Stimulated activated CD8-positive, alpha-beta memory T cell treated with anti-CD3 and anti-CD28 coated beads, Interleukin-2, amount 100 ng/mL, for 48 hours (primary cell): Measurements from ENCODE around the gene DHX32.

ENCODE experiments used
- DNase-seq, 2 donors: peaks; one replicate each; pipeline ENCODE4 v3.0.0-alpha.2; 2020; ENCODE audit warnings: low read depth in 2 of 2

The DHX32 gene

GRCh38 chr10:125849448-125849847, 31.6 kb downstream of the DHX32 start:
- DNase-seq: no peak

DNA sequence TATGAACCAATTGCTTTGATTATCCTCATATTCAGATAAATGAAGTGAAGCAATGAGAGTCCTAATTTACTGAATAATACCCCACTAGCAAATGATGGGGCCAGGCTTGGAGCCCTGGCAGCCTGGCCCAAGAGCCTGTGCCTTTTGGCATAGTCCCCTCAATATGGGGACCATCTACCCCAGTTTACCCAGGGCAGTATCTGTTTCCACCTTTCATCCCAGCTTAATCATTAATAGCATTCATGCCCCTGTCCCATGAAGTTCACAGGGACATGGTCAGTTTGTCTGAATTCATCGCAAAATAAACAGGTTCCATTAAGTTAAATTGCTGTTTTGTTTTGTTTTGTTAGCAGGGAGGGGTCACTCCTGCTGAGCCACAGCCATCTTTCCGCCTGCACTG, 32.2 kb downstream of the DHX32 start:
- DNase-seq: no peak

DNA sequence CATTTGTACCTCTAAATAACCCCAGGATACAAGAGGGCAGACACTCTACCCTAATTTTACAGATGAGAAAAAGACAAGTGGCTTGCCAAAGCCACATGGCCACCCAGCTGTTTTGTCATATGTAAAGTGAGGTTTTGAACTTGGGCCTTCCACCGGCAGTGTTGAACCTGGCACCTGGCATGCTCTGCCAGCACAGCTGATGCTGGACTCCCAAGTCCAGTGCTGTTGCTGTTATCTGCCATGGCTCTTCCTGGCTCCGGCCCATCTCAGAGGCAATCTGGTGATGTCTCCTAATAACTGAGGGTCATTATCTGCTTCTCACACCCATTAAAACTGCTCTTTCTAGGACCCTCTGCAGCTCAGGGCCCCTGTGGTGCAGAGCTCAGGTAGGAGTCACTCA, 32.7 kb downstream of the DHX32 start:
- DNase-seq: no peak

GRCh38 chr10:125846894-125847293, 34.2 kb downstream of the DHX32 start:
- no peak for DNase-seq

DNA sequence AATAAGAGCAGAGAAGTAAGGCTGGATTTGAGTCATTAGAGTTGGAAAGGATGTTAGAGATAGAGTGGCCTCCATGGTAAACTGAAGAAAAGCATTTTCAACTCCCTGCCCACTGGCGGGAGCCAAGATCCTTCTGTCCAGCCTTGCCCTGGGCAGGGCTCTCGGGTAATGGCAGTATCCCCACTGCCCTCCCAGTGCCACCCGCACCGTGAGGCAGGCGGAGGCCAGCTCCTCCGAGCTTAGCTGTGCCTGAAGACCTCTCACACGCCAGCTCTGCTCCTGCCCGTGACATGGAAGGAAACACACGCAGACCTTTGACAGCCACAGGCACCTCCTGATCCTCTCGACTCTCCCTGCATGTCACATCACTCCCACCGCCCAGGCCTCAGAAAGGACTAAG, 35.5 kb downstream of the DHX32 start:
- DNase-seq: no peak

DNA sequence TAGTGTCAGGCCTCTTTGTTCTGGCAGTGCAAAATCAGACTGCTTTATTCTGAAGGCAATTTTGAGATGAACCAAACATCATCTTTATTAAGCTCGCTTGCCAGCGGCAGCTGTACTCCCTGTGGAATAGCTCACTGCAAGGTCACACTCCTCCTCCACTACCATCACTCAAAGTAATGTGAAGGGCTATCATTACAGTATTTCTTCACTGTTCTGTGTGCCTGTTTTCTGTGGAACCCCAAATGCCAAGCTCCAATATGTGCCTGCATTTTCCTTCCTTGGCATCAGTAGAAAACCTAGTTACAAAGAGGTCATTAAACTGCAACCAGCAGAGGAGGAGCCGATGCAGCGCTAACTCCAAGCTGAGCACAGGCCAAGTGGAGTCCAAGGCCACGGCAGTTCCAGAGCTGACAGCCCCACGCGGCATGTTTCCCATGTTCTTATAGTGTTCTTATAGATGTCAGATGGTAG, 36.3 kb downstream of the DHX32 start:
- DNase-seq: no peak

- no peak for DNase-seq
These were observed 37.3 kb downstream of the DHX32 start for GRCh38 chr10:125843603-125844329.

DNA sequence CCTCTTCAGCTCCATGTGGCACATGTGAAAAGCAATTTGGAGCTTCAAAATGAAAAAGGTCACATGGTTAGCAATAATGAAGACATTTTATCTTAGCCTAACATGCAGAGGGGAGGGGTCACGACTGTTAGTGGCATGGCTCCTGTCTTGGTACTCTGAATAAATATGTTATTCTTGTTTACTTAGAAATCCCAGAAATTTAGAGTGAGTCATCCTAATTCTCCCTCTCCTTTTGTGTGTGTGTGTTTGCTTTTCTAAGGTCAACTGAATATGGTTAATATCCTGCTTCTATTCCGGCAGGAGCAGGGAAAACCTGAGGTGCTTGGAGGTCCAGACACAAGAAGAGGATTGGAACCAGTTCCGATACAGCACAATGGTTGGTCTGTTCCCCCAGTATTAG, 40.1 kb downstream of the DHX32 start:
- no peak for DNase-seq

- DNase-seq: no peak
These were observed 40.7 kb downstream of the DHX32 start for GRCh38 chr10:125840406-125840805.

GRCh38 chr10:125838802-125839575, 42.1 kb downstream of the DHX32 start:
- no peak for DNase-seq

GRCh38 chr10:125836746-125837145, 44.3 kb downstream of the DHX32 start:
- DNase-seq: no peak

DNA sequence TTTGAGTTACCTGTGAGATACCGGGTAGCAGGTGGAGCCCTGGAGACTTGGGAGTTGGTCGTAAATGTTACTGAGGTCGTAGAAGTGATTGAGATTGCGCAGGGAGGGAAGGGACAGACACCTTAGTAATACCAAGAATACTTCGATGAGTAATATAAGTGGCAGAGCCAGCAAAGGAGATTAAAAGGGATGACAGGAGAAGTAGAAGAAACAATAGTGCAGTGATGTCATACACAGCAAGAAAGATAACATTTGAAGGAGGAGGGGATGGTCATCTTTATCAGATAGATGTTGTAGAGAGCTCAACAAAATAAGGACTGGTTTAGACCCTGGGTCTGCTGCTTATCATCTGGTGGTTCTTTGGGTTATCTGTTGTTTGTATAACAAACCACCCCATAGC, 52.8 kb downstream of the DHX32 start:
- DNase-seq: no peak

- no peak for DNase-seq
These were observed 54.0 kb downstream of the DHX32 start for GRCh38 chr10:125827133-125827532.

GRCh38 chr10:125824736-125825135, 56.4 kb downstream of the DHX32 start:
- DNase-seq: no peak

DNA sequence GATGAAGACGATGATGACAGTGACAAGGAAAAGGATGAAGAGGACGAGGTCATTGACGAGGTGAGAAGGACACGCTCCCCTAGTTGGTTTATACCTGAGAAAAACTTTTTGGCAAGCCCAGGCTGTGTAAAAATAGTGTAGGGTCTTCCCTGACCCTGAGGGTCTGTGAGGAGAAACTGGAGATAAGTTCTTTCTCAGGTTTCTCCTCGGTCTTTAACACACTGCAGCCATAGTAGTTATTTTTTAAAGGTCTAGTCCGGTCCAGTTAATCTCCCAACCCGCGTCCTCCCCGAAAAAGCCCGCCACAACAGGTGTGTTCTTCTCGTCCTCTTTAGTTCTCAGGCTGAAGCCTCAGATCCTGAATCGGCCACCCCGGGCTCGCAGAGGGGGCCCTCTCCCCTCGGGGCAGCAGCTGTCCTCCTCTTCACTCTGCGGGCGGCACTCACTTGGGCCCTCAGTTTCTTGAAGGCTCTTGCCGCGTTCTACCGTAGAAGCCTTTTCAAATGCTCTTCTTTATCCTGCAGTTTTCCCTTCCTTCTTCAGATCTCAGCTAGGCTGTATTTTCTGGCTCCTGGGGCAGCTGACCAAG, 57.3 kb downstream of the DHX32 start:
- no peak for DNase-seq

GRCh38 chr10:125822878-125823662, 58.0 kb downstream of the DHX32 start, which contains the start of the genes BCCIP and UROS:
Gene BCCIP (plus strand): TSS chr10:125823546. CDS start chr10:125823558, 12 bp downstream.
Gene UROS (minus strand): TSS chr10:125823258. CDS start chr10:125816499, 6,759 bp downstream.
- peak; percentile 82 to 84 for DNase-seq

DNA sequence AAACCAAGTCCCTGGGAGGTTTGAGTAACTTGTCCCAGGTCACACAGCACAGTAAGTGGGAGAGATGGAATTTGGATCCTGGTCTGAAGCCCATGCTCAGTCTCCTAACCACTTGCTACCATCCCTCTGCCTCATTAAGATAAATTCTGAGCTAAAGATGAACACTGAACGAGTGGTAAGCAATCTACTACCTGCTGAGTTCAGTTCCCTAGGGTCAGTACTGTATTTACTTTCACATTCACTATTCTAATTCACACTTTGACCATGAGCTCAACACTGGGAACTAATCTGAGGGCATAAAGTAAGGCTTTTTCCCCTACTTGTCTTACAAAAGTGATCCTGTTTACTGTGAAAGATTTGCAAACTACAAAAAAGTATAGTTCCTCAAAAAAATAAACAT, 60.4 kb downstream of the DHX32 start:
- no peak for DNase-seq

DNA sequence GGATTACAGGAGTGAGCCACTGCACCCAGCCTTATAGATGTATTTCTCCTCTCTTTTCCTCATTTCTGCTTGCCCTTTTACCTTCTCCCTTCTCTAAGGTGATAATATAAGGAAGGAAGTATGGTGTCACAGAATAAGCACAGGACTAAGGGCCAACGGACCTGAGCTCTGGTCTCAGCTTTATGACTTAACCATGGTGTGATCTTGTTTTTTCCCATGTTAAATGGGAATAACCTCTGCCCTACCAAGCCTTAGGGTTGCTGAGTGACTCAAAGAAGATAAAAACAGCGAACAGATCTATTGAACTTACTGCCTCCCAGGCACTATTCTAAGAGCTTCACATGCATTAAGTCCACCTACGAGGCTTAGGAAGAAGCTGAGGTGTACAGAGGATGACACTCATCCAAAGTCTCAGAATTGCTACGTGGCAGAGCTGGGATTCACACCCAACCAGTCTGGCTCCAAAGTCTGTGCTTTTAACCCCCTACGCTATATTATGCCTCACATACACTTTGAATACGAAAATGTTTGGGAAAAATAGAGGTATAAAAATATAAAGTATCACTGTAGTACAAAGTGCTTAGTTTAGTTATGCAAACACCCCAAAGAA, 63.6 kb downstream of the DHX32 start:
- no peak for DNase-seq

DNA sequence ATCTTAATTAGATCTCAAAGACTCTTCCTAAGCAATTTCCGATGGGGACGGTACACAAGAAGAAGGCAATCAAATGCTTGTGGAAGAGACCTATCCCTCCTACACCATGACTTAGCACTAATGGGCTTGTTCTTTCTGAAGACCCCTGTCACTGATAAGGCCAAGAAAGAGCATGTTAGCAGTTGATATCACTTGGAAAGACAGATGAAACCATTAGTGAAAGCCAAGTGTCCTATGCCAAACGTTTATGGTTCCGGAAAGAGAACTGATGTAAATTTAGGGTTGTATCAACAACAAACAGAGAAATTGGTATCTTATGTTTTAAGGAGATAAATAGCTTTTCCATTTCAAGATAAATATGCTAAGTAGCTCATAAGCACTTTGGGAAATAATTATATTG, 64.5 kb downstream of the DHX32 start:
- DNase-seq: no peak

GRCh38 chr10:125815764-125816163, 65.3 kb downstream of the DHX32 start:
- no peak for DNase-seq

- DNase-seq: no peak
These were observed 68.9 kb downstream of the DHX32 start for GRCh38 chr10:125812128-125812750.
